Glomerular visceral epithelial cell (primary cell): ENCODE results near the gene BMP2K.
"Not testable (repeated sequence)": the region's sequence is repeated elsewhere in the genome, so short reads cannot be mapped to it uniquely, and the experiment has no call there.

Source experiments
- DNase-seq: peaks from one replicate; pipeline ENCODE4 v3.0.0-alpha.2; 2016; ENCODE audit errors: extremely low spot score

The BMP2K gene

DNA sequence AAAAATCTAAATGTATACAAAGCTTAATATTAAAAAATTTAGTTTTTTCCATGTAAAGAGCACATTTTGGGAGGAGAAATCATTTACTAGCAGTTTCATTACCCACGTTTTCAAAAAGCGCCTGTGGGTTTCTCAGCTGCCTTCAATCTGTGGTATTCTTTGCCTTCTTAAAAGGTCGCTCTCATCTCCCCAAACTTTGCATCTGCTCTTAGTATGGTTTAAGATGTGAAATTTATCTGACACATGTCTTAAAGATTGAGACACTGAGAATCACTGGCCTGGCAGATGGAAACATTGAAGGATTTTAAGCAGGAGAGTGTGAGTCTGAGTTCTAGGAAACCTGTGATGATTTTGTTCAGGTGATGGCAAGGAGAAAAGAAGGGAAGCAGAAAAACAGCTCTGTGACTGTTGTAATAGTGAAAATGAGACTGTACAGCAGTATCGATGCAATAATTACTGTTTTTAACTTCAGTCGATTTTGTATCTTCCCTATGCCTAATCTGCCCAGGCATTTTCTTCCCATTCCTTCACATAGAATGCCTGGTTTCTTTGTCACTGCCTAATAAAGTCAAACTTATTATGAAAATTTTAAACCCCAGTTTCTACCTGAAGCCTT is 87.2 kb downstream of the BMP2K start:
- no peak for DNase-seq

DNA sequence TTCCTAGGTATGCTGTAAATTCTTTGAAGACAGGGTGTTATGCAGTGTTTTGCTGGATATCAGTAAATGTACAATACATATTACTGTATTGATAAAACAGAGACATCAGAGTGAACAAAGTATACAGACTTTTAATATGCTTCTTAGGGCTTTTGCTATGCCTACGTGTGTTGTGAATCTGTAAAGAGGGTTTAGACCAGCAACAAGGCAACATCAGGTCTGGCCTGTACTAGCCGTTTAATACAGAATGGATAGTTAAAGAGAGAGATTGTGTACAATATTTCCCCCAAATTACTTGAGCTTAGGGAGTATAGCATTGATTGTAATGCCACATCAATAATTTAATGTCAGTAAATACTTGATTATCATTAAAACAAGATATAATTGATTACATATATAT is 87.8 kb downstream of the BMP2K start:
- no peak for DNase-seq

GRCh38 chr4:78864405-78865024 is 88.4 kb downstream of the BMP2K start:
- DNase-seq, result peak; percentile 77

- no peak for DNase-seq
These were observed 89.3 kb downstream of the BMP2K start for GRCh38 chr4:78865451-78865850.

GRCh38 chr4:78868712-78869111 is 92.6 kb downstream of the BMP2K start:
- DNase-seq, result not testable (repeated sequence)

DNA sequence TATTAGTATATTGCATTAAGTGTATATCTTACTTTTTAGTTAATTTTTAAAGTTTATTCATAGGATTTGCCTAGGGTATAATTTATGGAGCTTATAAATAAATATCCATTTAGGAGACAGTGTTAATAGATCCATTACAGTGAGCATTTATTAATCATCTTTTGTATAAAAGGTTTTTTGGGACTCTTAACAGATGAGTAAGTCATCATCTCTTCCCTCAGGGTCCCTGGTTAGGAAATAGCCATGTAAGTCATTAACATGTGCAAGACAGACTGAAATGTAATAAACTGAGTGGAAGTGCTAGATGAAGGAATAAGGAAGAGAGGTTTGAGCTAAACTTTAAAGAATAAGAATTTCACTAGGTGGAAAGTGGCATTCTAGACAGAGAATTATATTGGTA is 93.9 kb downstream of the BMP2K start:
- no peak for DNase-seq

DNA sequence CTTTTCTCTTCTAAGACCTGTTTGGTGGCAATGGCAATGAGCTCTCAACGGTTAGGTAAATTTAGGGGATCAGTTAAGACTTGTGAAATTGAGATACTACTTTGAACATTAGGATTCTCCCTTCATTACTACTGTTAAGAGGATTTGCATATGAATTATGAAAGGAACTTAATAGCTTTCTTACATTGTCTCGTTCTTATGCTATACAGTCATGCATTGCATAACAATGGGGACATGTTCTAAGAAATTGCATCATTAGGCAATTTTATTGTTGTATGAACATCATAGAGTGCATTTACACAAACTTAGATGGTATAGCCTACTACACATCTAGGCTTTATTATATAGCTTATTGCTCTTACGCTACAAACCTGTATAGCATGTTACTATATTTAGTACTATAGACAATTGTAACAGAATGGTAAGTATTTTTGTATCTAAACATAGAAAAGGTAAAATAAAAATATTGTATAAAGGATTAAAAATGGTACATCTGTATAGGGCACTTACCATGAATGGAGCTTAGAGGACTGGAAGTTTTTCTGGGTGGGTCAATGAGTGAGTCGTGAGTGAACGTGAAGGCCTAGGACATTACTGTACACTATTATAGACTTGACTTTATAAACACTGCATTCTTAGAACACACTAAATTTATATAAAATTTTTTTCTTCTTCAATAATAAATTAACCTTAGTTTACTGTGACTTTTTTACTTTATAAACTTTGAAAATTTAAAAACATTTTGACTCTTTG is 100.6 kb downstream of the BMP2K start:
- no peak for DNase-seq

DNA sequence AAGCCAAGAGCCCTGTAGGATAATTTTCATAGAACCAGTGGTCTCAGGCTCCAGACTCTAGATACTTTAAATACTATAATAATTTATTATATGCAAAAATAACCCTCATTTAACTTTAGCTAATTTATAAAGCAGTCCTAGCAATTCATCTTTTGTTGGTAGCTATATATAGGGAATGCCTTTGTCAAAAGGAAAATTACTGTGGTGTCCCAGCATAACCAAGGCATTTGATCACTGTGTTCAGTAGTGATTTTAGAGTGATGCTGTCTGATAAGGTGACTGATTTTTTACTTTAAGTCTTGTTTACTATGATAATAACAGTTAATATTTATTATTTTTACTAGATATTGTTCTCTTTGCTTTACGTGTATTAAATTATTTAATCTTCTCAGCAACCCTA is 101.9 kb downstream of the BMP2K start:
- DNase-seq, result no peak

DNA sequence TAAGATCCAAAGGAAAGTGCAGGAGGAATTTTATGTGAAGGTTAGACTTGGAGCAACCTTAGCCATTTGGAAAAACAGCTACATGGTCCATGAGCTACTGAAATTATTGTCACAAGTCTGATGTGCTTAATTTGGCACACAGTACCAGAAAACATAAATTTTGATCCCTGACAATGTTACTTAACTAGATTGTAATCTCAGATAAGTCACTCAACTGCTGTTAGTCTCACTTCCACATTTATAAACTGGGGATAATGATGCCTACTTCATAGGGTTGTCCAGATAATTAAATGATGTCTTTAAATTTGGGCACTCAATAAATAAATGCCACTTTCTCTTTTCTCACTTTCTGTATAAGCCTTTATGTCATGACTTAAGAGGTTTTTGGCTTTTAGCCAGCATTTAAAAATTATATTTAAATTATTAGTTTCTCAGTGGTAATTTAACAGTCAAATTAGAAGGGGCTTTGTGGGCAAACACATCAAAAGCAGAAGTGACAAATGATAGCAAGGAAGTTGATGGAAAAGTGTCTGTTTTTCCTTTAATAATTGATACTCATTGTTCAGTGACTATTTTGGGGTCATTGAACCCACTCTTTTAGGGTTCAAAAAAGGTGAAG is 104.8 kb downstream of the BMP2K start:
- DNase-seq, result no peak

- DNase-seq, result no peak
These were observed 109.4 kb downstream of the BMP2K start for GRCh38 chr4:78885598-78885997.

DNA sequence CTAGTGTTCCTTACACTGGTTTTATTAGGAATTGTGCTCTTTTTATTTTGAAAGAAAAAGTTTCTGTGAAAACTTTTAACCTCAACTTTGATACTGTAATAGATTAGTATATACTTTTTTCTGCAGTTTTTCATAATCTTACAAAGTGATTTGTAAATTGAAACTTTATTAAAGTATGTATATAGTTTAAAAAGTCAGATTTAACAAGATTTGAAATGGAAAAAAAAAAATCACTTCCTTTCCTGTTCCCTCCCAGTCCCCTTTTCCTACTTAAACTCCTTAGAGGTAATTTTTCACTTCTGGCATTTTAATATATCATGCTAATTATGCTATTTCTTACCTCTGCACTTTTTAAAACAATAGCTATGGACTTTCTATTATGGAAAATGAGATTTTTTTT is 113.8 kb downstream of the BMP2K start:
- no peak for DNase-seq

GRCh38 chr4:78899302-78899701 is 123.2 kb downstream of the BMP2K start:
- no peak for DNase-seq

- no peak for DNase-seq
These were observed 125.7 kb downstream of the BMP2K start for GRCh38 chr4:78901882-78902281.

GRCh38 chr4:78902298-78902697 is 126.1 kb downstream of the BMP2K start:
- no peak for DNase-seq

DNA sequence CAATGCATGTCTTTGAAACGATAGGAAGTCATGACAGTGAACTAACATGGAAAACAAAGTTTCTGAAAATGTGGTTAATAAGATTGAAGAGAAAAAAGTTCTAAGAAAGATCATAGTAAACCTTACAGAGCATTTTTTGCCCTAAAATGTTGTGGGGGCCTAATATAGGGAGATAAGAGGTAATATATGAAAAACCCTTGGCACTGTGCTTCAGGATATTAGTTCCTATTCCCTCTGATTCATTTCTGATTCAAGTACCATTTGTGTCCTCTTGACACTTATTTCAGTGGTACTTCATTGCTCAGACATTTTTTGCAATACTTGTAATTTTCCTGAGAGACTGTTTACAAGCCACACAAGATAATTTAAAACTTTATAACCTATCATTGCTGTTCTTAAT is 128.0 kb downstream of the BMP2K start:
- DNase-seq, result no peak

GRCh38 chr4:78907638-78908037 is 131.5 kb downstream of the BMP2K start:
- DNase-seq, result no peak

- DNase-seq, result not testable (repeated sequence)
These were observed 132.8 kb downstream of the BMP2K start for GRCh38 chr4:78908974-78909373.

GRCh38 chr4:78910612-78911011 is 134.5 kb downstream of the BMP2K start:
- no peak for DNase-seq

- DNase-seq, result no peak
These were observed 146.1 kb downstream of the BMP2K start for GRCh38 chr4:78922207-78922606.

DNA sequence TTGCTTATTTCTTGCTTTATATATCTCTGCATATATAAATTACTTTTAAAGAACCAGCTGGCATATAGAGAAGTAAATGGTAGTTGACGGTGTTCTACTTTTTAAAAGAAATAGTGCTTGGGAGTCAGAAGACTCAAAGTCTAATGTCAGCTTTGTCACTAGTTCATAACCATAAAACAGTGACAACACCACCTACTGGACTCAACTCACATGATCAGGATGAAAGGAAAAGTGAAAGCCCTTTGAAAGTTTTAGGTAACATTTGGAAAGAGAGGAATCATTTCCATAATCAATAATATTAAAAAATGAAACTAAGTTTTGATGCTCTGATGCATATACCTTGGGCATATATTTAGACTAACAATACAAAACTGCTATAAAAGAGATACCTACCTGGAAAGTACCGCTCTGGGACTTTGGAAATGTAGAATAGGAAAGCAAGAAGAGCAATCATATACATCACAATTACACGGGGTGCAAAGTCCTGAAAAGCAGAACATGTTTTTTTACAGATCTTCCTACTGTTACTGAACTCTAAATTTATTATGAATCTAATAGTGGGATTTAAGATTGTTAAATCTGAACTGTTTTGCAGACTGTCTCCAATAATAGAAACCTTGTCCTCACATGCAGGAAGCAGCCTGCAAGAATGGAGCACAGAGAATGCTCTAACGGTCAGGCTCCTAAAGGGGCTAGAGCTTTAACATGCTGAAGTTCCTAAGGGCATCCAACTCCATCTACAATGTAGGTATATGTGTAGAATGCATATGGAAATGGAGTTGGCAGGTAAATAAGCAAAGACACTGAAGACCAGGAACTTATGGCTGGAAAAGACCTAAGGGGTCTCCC is 147.5 kb downstream of the BMP2K start:
- no peak for DNase-seq

- DNase-seq, result no peak
These were observed 150.7 kb downstream of the BMP2K start for GRCh38 chr4:78926826-78927225.

DNA sequence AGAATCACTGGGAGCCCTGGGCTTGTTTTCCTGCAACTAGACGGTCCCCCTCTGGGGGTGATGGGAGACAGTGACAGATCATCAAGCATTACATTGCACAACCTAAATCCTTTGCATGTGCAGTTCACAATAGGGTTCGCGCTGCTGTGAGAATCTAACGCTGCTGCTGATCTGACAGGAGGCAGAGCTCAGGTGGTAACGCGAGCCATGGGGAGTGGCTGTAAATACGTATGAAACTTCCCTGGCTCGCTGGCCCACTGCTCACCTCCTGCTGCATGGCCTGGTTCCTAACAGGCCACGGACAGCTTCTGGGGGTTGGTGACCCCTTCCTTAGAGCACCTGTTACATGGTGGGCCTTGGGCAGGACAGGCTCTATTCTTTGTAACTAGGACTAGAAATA is 152.7 kb downstream of the BMP2K start:
- DNase-seq, result no peak
